HL-60 (cell line): ENCODE results near the gene MARK1.

Experiments used
- DNase-seq, 2 experiments: peaks; one replicate each; pipeline ENCODE4 v3.0.0-alpha.2; 2010 to 2020; ENCODE audit warnings: low read depth in 1 of 2, low spot score in 1 of 2
- H3K27ac ChIP-seq: fragments of 250-450 bp; sonication (Bioruptor Pico); replicated peaks from 2 replicates; pipeline ENCODE4 v1.5.1; 2020; ENCODE audit warnings: mild to moderate bottlenecking, moderate library complexity
- H3K27me3 ChIP-seq: fragments of 250-450 bp; sonication (Bioruptor Pico); 2 replicates; pipeline ENCODE4 v1.5.1; 2021; ENCODE audit warnings: mild to moderate bottlenecking, moderate library complexity; ENCODE audit not compliant: insufficient read depth, poor library complexity, severe bottlenecking
- H3K4me3 ChIP-seq: replicated peaks from 2 replicates; pipeline ENCODE4 v1.5.1; 2011; ENCODE audit warnings: mild to moderate bottlenecking, control low read depth, low read length; ENCODE audit not compliant: insufficient read depth
- CTCF ChIP-seq: IDR thresholded peaks from one replicate; pipeline ENCODE4 v1.5.1; 2011; ENCODE audit warnings: low read length, control low read depth, inconsistent platforms; ENCODE audit not compliant: insufficient read depth
- GABPA ChIP-seq: IDR thresholded peaks from 2 replicates; pipeline ENCODE4 v1.6.1; 2012; ENCODE audit warnings: low read depth
- POLR2AphosphoS5 ChIP-seq: IDR thresholded peaks from 2 replicates; pipeline ENCODE4 v1.6.1; 2012; ENCODE audit warnings: low read depth
- REST ChIP-seq: IDR thresholded peaks from 2 replicates; pipeline ENCODE4 v1.6.1; 2012; ENCODE audit warnings: low read depth; ENCODE audit not compliant: insufficient replicate concordance
- SPI1 ChIP-seq: IDR thresholded peaks from 2 replicates; pipeline ENCODE4 v1.6.1; 2012; ENCODE audit warnings: low read depth, mild to moderate bottlenecking, borderline replicate concordance

MARK1 gene

GRCh38 chr1:220516014-220516721 lies 11.8 kb upstream of the MARK1 start:
- no peak overlapping the region for H3K4me3 ChIP-seq
- peaks cover 6% of the 10 kb centered on the region for H3K27me3 ChIP-seq
- H3K27ac ChIP-seq, result no peak overlapping the region
- DNase-seq, result no peak
- no peak for TF ChIP-seq CTCF
- no peak for TF ChIP-seq POLR2AphosphoS5
- TF ChIP-seq REST, result no peak
- no peak for TF ChIP-seq SPI1
- TF ChIP-seq GABPA, result no peak

- TF ChIP-seq POLR2AphosphoS5 (no peak), REST (no peak), SPI1 (no peak), CTCF (no peak), GABPA (no peak)
- Histone ChIP-seq H3K27ac (no peak overlapping the region), H3K27me3 (peaks cover 6% of the 10 kb centered on the region), H3K4me3 (no peak overlapping the region)
- DNase-seq, result no peak
Measured at GRCh38 chr1:220516722-220517042, 11.3 kb upstream of the MARK1 start.

- H3K27ac ChIP-seq, result no peak overlapping the region
- H3K4me3 ChIP-seq, result no peak overlapping the region
- peaks cover 31% of the 10 kb centered on the region for H3K27me3 ChIP-seq
- no peak for DNase-seq
- TF ChIP-seq GABPA (no peak), SPI1 (no peak), POLR2AphosphoS5 (no peak), REST (no peak), CTCF (no peak)
Measured at GRCh38 chr1:220521778-220522177, 6.2 kb upstream of the MARK1 start.
